Muscle of back (tissue), 13 donors: ENCODE measurements around the gene PNLIPRP2. TPM values are rescaled to one million over a fixed set of nuclear protein-coding genes. Genes with fewer than 3 reads are reported as not detected.

Source experiments
- DNase-seq, 3 donors: peaks; one replicate each; pipeline versions ENCODE4 v3.0.0 to v3.0.0-alpha.2; 2013
- long read RNA-seq, 9 donors: transcript quantifications; one replicate each; lab custom pipeline, GENCODE V29; 2026
- polyA plus RNA-seq, 10 donors: library from polyadenylated mRNA; unstranded; fragments of 120-200 nt; gene quantifications; one replicate each; pipeline ENCODE4 v1.2.1, GENCODE V29; 2013; ENCODE audit not compliant: insufficient read length in 10 of 10

PNLIPRP2 gene
- polyA plus RNA-seq: under 1 TPM in 4 of 10 donors, not detected in 6; 0.11 to 0.54 (median 0.35) TPM
- long read RNA-seq, donor 1: 0 reads
- long read RNA-seq, donor 2: 0 reads
- long read RNA-seq, donor 3: 0 reads
- long read RNA-seq, donor 4: 0 reads
- long read RNA-seq, donor 5: 0 reads
- long read RNA-seq, donor 6: 0 reads
- long read RNA-seq, donor 7: 0 reads
- long read RNA-seq, donor 8: 0 reads
- long read RNA-seq, donor 9: 0 reads

- DNase-seq: no peak
Observed at GRCh38 chr10:116620423-116621400, at the start of gene PNLIPRP2. TSS of gene PNLIPRP2 (plus strand) at chr10:116620953.

- DNase-seq: no peak
Observed at GRCh38 chr10:116574797-116575196, 46.0 kb upstream of the PNLIPRP2 start.

- DNase-seq: no peak
Observed at GRCh38 chr10:116587878-116588591, 32.7 kb upstream of the PNLIPRP2 start.

GRCh38 chr10:116588995-116589394 is 31.8 kb upstream of the PNLIPRP2 start:
- DNase-seq: no peak

- DNase-seq: no peak
Observed at GRCh38 chr10:116589926-116590325, 30.8 kb upstream of the PNLIPRP2 start.

GRCh38 chr10:116590590-116591444 is 29.9 kb upstream of the PNLIPRP2 start, which contains the start of gene PNLIPRP1:
TSS of gene PNLIPRP1 (plus strand) at chr10:116590959. CDS start at chr10:116591130, 171 bp downstream.
- DNase-seq: no peak

- no peak for DNase-seq
Observed at GRCh38 chr10:116593139-116593740, 27.5 kb upstream of the PNLIPRP2 start.

GRCh38 chr10:116594525-116595035 is 26.2 kb upstream of the PNLIPRP2 start:
- DNase-seq: no peak

GRCh38 chr10:116596062-116596461 is 24.7 kb upstream of the PNLIPRP2 start:
- no peak for DNase-seq

- DNase-seq: no peak
Observed at GRCh38 chr10:116597543-116597942, 23.2 kb upstream of the PNLIPRP2 start.

GRCh38 chr10:116598329-116598728 is 22.4 kb upstream of the PNLIPRP2 start:
- no peak for DNase-seq

GRCh38 chr10:116599991-116600390 is 20.8 kb upstream of the PNLIPRP2 start:
- no peak for DNase-seq

- DNase-seq: no peak
Observed at GRCh38 chr10:116602648-116603400, 17.9 kb upstream of the PNLIPRP2 start.

- DNase-seq: no peak
Observed at GRCh38 chr10:116606061-116606483, 14.7 kb upstream of the PNLIPRP2 start.

GRCh38 chr10:116607336-116607735 is 13.4 kb upstream of the PNLIPRP2 start:
- DNase-seq: no peak

- no peak for DNase-seq
Observed at GRCh38 chr10:116608686-116609594, 11.8 kb upstream of the PNLIPRP2 start.

- no peak for DNase-seq
Observed at GRCh38 chr10:116610443-116611152, 10.2 kb upstream of the PNLIPRP2 start.

GRCh38 chr10:116611153-116611545 is 9.6 kb upstream of the PNLIPRP2 start:
- no peak for DNase-seq
